H1 (cell line): ENCODE results near the gene GPR161. TPM values are rescaled to one million over a fixed set of nuclear protein-coding genes. Genes with fewer than 3 reads are reported as not detected.

Experiments used
- CTCF ChIA-PET: fragments of 300-600 bp; sonication (Branson Sonifier 250); formaldehyde crosslinking; loops from one replicate; lab custom pipeline; 2021; ENCODE audit not compliant: partially characterized antibody; lab: Charles Lee
- POLR2A ChIA-PET: fragments of 300-600 bp; sonication (Branson Sonifier 250); formaldehyde crosslinking; loops from one replicate; lab custom pipeline; 2021; ENCODE audit warnings: inconsistent platforms; ENCODE audit not compliant: partially characterized antibody; lab: Charles Lee
- DNase-seq, 2 experiments: peaks; one replicate each; pipeline versions ENCODE4 v3.0.0 to v3.0.0-alpha.2; 2010 to 2022; ENCODE audit warnings: low spot score in 2 of 2, low read depth in 1 of 2, mixed read lengths in 1 of 2
- FAIRE-seq: peaks from 2 replicates; lab custom pipeline; 2011; peaks lifted over from hg19 to GRCh38; lab: Jason Lieb, UNC
- H2AFZ ChIP-seq: 2 replicates; pipeline ENCODE4 v1.8.1; 2012; ENCODE audit warnings: low read length, inconsistent platforms
- H2AK5ac ChIP-seq: 2 replicates; pipeline ENCODE4 v1.6.1; 2013; ENCODE audit warnings: low read depth, low read length
- H2BK120ac ChIP-seq: replicated peaks from 2 replicates; pipeline ENCODE3; 2013; ENCODE audit warnings: low read depth, low read length, inconsistent platforms
- H2BK12ac ChIP-seq: 2 replicates; pipeline ENCODE4 v1.6.1; 2013; ENCODE audit warnings: low read depth, low read length
- H2BK15ac ChIP-seq: 2 replicates; pipeline ENCODE4 v1.6.1; 2013; ENCODE audit warnings: low read length
- H2BK20ac ChIP-seq: 2 replicates; pipeline ENCODE4 v1.6.1; 2013; ENCODE audit warnings: low read length
- H2BK5ac ChIP-seq: 2 replicates; pipeline ENCODE4 v1.6.1; 2013; ENCODE audit warnings: low read depth, low read length
- H3K14ac ChIP-seq: 2 replicates; pipeline ENCODE4 v1.6.1; 2013; ENCODE audit warnings: inconsistent platforms; ENCODE audit not compliant: insufficient read length
- H3K18ac ChIP-seq: 2 replicates; pipeline ENCODE4 v1.6.1; 2013; ENCODE audit warnings: low read length; ENCODE audit errors: extremely low read depth
- H3K23ac ChIP-seq: 2 replicates; pipeline ENCODE4 v1.6.1; 2013; ENCODE audit warnings: inconsistent platforms; ENCODE audit not compliant: insufficient read length
- H3K23me2 ChIP-seq: 2 replicates; pipeline ENCODE4 v1.6.1; 2013; ENCODE audit warnings: low read depth, low read length
- H3K27ac ChIP-seq: 2 replicates; pipeline ENCODE4 v1.6.1; 2011; ENCODE audit warnings: low read depth, low read length, inconsistent platforms
- H3K27me3 ChIP-seq, 4 experiments: replicated peaks in 1 of 4; 1 replicate in 1 of 4; 2 replicates in 3 of 4; pipeline versions ENCODE4 v1.6.1 to v1.8.1; 2011 to 2013; ENCODE audit warnings: low read length in 3 of 4, mild to moderate bottlenecking in 3 of 4, inconsistent platforms in 2 of 4, mixed read lengths in 2 of 4, moderate library complexity in 1 of 4; ENCODE audit not compliant: control insufficient read depth in 3 of 4, insufficient read depth in 3 of 4; ENCODE audit errors: extremely low read depth in 1 of 4
- H3K36me3 ChIP-seq, 4 experiments: 2 replicates each; pipeline versions ENCODE4 v1.6.1 to v1.8.1; 2011 to 2013; ENCODE audit warnings: mild to moderate bottlenecking in 4 of 4, low read length in 3 of 4, moderate library complexity in 2 of 4, control low read depth in 1 of 4, inconsistent platforms in 1 of 4; ENCODE audit not compliant: insufficient read depth in 4 of 4, control insufficient read depth in 2 of 4
- H3K4ac ChIP-seq: replicated peaks from 2 replicates; pipeline ENCODE3; 2013; ENCODE audit warnings: low read length, low read depth, mixed read lengths, inconsistent platforms; ENCODE audit not compliant: insufficient read length
- H3K4me1 ChIP-seq, 4 experiments: replicated peaks in 1 of 4; 1 replicate in 1 of 4; 2 replicates in 3 of 4; pipeline versions ENCODE4 v1.6.1 to v1.8.1; 2011 to 2013; ENCODE audit warnings: low read length in 3 of 4, inconsistent platforms in 2 of 4, mixed read lengths in 1 of 4; ENCODE audit not compliant: insufficient read depth in 4 of 4, control insufficient read depth in 3 of 4
- H3K4me2 ChIP-seq, 2 experiments: 2 replicates each; pipeline versions ENCODE4 v1.6.1 to v1.8.1; 2011 to 2013; ENCODE audit warnings: low read depth in 2 of 2, low read length in 2 of 2, control low read depth in 1 of 2, inconsistent platforms in 1 of 2, mild to moderate bottlenecking in 1 of 2; ENCODE audit not compliant: insufficient read depth in 1 of 2
- H3K4me3 ChIP-seq, 4 experiments: fragments of 200-600, 300-600 bp in 1 of 4; sonication (generic), shearing (Covaris generic), sonication (Bioruptor Twin) in 1 of 4; 2 replicates each; pipeline versions ENCODE4 v1.5.1 to v1.8.1; 2011 to 2016; ENCODE audit warnings: low read length in 4 of 4, low read depth in 3 of 4, control low read depth in 2 of 4, inconsistent platforms in 2 of 4, mild to moderate bottlenecking in 2 of 4, mixed read lengths in 1 of 4, moderate library complexity in 1 of 4; ENCODE audit not compliant: insufficient read depth in 2 of 4; ENCODE audit errors: extremely low read depth in 1 of 4
- H3K56ac ChIP-seq: replicated peaks from 2 replicates; pipeline ENCODE3; 2013; ENCODE audit warnings: low read depth, mild to moderate bottlenecking, mixed read lengths, low read length, inconsistent platforms; ENCODE audit not compliant: insufficient read length
- H3K79me1 ChIP-seq: 2 replicates; pipeline ENCODE4 v1.6.1; 2013; ENCODE audit warnings: low read depth, low read length, control low read depth
- H3K79me2 ChIP-seq, 2 experiments: 2 replicates each; pipeline versions ENCODE4 v1.6.1 to v1.8.1; 2012 to 2013; ENCODE audit warnings: low read length in 2 of 2, mild to moderate bottlenecking in 2 of 2, inconsistent platforms in 1 of 2; ENCODE audit not compliant: insufficient read depth in 2 of 2, control insufficient read depth in 1 of 2
- H3K9ac ChIP-seq, 4 experiments: replicated peaks in 1 of 4; 1 replicate in 1 of 4; 2 replicates in 3 of 4; pipeline versions ENCODE4 v1.6.1 to v1.8.1; 2011 to 2013; ENCODE audit warnings: low read depth in 3 of 4, low read length in 3 of 4, control low read depth in 2 of 4, mild to moderate bottlenecking in 2 of 4, moderate library complexity in 2 of 4, inconsistent platforms in 1 of 4; ENCODE audit errors: extremely low read depth in 1 of 4
- H3K9me3 ChIP-seq, 2 experiments: 2 replicates each; pipeline versions ENCODE4 v1.6.1 to v1.8.1; 2012 to 2013; ENCODE audit warnings: mild to moderate bottlenecking in 2 of 2, moderate library complexity in 2 of 2, control low read depth in 1 of 2, inconsistent platforms in 1 of 2, low read depth in 1 of 2, low read length in 1 of 2, mixed read lengths in 1 of 2; ENCODE audit not compliant: insufficient read depth in 2 of 2
- H4K20me1 ChIP-seq, 2 experiments: replicated peaks in 1 of 2; 2 replicates each; pipeline versions ENCODE3 to v1.8.1; 2011 to 2013; ENCODE audit warnings: inconsistent platforms in 2 of 2, low read length in 2 of 2, mild to moderate bottlenecking in 1 of 2; ENCODE audit not compliant: insufficient read depth in 2 of 2, control insufficient read depth in 1 of 2
- H4K5ac ChIP-seq: 2 replicates; pipeline ENCODE4 v1.6.1; 2013; ENCODE audit warnings: low read length, low read depth, mixed read lengths, inconsistent platforms; ENCODE audit not compliant: insufficient read length
- H4K8ac ChIP-seq: 2 replicates; pipeline ENCODE4 v1.8.0; 2013; ENCODE audit warnings: mild to moderate bottlenecking, moderate library complexity, low read length, inconsistent platforms; ENCODE audit not compliant: insufficient read depth; ENCODE audit errors: extremely low read depth
- H4K91ac ChIP-seq: replicated peaks from 2 replicates; pipeline ENCODE3; 2013; ENCODE audit warnings: low read length, mixed read lengths, inconsistent platforms; ENCODE audit not compliant: insufficient read length
- CTBP2 ChIP-seq: IDR thresholded peaks from 2 replicates; pipeline ENCODE4 v1.7.0; 2011; ENCODE audit warnings: borderline replicate concordance, mild to moderate bottlenecking, moderate library complexity, mixed read lengths, low read length; ENCODE audit not compliant: insufficient read depth, insufficient read length
- HDAC2 ChIP-seq, 2 experiments: fragments of 300-600 bp in 1 of 2; sonication (generic) in 1 of 2; IDR thresholded peaks; 2 replicates each; pipeline ENCODE4 v1.6.1; 2011 to 2012; ENCODE audit warnings: low read depth in 2 of 2, low read length in 2 of 2, mild to moderate bottlenecking in 2 of 2, moderate library complexity in 2 of 2, borderline replicate concordance in 1 of 2, inconsistent platforms in 1 of 2
- POLR2A ChIP-seq, 2 experiments: IDR thresholded peaks; 1 replicate in 1 of 2; 2 replicates in 1 of 2; pipeline ENCODE4 v1.6.1; 2011; ENCODE audit warnings: low read depth in 2 of 2, low read length in 2 of 2, mild to moderate bottlenecking in 2 of 2; ENCODE audit errors: control extremely low read depth in 1 of 2
- WGBS, 2 experiments: shearing (Covaris generic) in 1 of 2; methylation state at CpG; one replicate each; pipeline versions ENCODE4 v1.1.6 to v1.1.7; 2013 to 2015; ENCODE audit warnings: low lambda C conversion rate in 2 of 2, mixed read lengths in 2 of 2, inconsistent platforms in 1 of 2, low coverage in 1 of 2, missing lambda C conversion rate in 1 of 2; ENCODE audit not compliant: insufficient replicate concordance in 2 of 2, insufficient coverage in 1 of 2, insufficient read length in 1 of 2; ENCODE audit errors: extremely low coverage in 1 of 2, missing lambda C conversion rate in 1 of 2; 5-methylcytosine and 5-hydroxymethylcytosine counted together
- polyA plus RNA-seq, 7 experiments: library from polyadenylated mRNA; depleted of rRNA in 3 of 7; stranded (reverse) in 5 of 7; unstranded in 2 of 7; fragments of >200 nt in 5 of 7; fragments of 200-250 nt in 2 of 7; gene quantifications; 1 replicate in 5 of 7; 2 replicates in 1 of 7; 4 replicates in 1 of 7; pipeline versions ENCODE4 v1.2.1 to v1.2.3, GENCODE V29; 2011 to 2013; ENCODE audit warnings: missing spikeins in 2 of 7, mixed read lengths in 2 of 7
- total RNA-seq: library from RNA; stranded (reverse); fragmentation: NEBNext Ultra II Directional; extraction: Animal tissue kit (Norgen Biotek cat#: 25700); gene quantifications from 2 replicates; pipeline ENCODE4 v1.2.1, GENCODE V29; 2021
- TF ChIP-seq, protein P1 (sequence below): IDR thresholded peaks from 2 replicates; pipeline ENCODE4 v1.6.1; 2012; ENCODE audit warnings: inconsistent platforms

The GPR161 gene
- total and polyA plus RNA-seq, 2 of the 8 experiments (the other 6 are each of a cell fraction or from before 2014, with no cell fraction given), result 13.7 to 16.8 TPM

GRCh38 chr1:168135116-168135920, 1.4 kb downstream of the GPR161 start:
- H3K27ac ChIP-seq, result no peak overlapping the region
- FAIRE-seq (no peak), DNase-seq (peak in 1 of 2 experiments; percentile 57)
- peaks cover 0 to 14% (median 10%) of the 10 kb centered on the region in 4 experiments; a peak in 5 of 7 replicates for H3K27me3 ChIP-seq
- no peaks in the 10 kb centered on the region for H3K36me3 ChIP-seq
- H4K5ac ChIP-seq, result no peak overlapping the region
- peaks cover 15% of the 10 kb centered on the region for H3K23me2 ChIP-seq
- no peak overlapping the region for H2BK120ac ChIP-seq
- H2BK20ac ChIP-seq, result no peak overlapping the region
- H3K4me1 ChIP-seq, result peaks cover 3 to 10% (median 6%) of the 10 kb centered on the region in 4 experiments; a peak in 5 of 7 replicates
- H3K4me3 ChIP-seq, result peak overlapping the region; percentile 61 to 73 (median 70)
- WGBS, 2 experiments, result 38% methylated on average over 12 of the region's 12 CpGs; no CpG with 5 or more reads in 1 of the 2 experiments
- peak overlapping the region in 2 of 4 experiments; percentile 38 to 58; a peak in 2 of 7 replicates for H3K9ac ChIP-seq
- H3K18ac ChIP-seq, result 0 out of 2 replicates have a peak overlapping the region, but pooled peaks have one; percentile 28
- H3K9me3 ChIP-seq, result no peaks in the 10 kb centered on the region; a peak in 1 of 4 replicates
- no peak overlapping the region for H3K23ac ChIP-seq
- peaks cover 0 to 8% of the 10 kb centered on the region in 2 experiments for H4K20me1 ChIP-seq
- H3K4ac ChIP-seq, result no peak overlapping the region
- no peak overlapping the region for H3K14ac ChIP-seq
- ChIA-PET CTCF (interaction anchor here (0.6 to 3.2 kb wide), 7 partner anchors 10 to 53 kb away, joined by 3 to 14 read pairs (median 3); no protein-coding TSS in a partner anchor), POLR2A (interaction anchor here (0.9 to 1.5 kb wide), 4 partner anchors 10 to 198 kb away, joined by 3 to 5 read pairs (median 4); no protein-coding TSS in a partner anchor)
- no peak overlapping the region for H3K56ac ChIP-seq
- H2BK15ac ChIP-seq, result 0 out of 2 replicates have a peak overlapping the region, but pooled peaks have one; percentile 65
- peak overlapping the region; percentile 70 for H2AFZ ChIP-seq
- no peak overlapping the region for H4K8ac ChIP-seq
- H3K79me1 ChIP-seq, result no peaks in the 10 kb centered on the region
- H2BK12ac ChIP-seq, result no peak overlapping the region
- no peak overlapping the region for H2BK5ac ChIP-seq
- peak overlapping the region; percentile 93 to 97 for H3K4me2 ChIP-seq
- H3K79me2 ChIP-seq, result peaks cover 0 to 4% of the 10 kb centered on the region in 2 experiments; a peak in 1 of 4 replicates
- H2AK5ac ChIP-seq, result no peak overlapping the region
- H4K91ac ChIP-seq, result no peak overlapping the region
- TF ChIP-seq POLR2A (IDR thresholded peaks at IDR 0.05; ENCODE audit: control extremely low read depth in 1 of 2, low read depth in 2 of 2, low read length in 2 of 2), result 0 out of 3 replicates have a peak, but pooled peaks of 1 of the 2 experiments have one; percentile 15
- TF ChIP-seq CTBP2, result no peak
- no peak for TF ChIP-seq HDAC2 (IDR thresholded peaks at IDR 0.05; ENCODE audit: borderline replicate concordance in 1 of 2, low read depth in 2 of 2, low read length in 2 of 2)
- TF ChIP-seq, protein P1, sequence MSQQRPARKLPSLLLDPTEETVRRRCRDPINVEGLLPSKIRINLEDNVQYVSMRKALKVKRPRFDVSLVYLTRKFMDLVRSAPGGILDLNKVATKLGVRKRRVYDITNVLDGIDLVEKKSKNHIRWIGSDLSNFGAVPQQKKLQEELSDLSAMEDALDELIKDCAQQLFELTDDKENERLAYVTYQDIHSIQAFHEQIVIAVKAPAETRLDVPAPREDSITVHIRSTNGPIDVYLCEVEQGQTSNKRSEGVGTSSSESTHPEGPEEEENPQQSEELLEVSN, result peak; percentile 84
